CD4-positive, alpha-beta T cell (primary cell): ENCODE results near the gene GPR151. TPM values are rescaled to one million over a fixed set of nuclear protein-coding genes. Genes with fewer than 3 reads are reported as not detected.

ENCODE experiments used
- ATAC-seq: fragments of 200-7000 bp; cut with Tn5 transposase; one replicate; pipeline ENCODE4 v1.10.0; 2022; ENCODE audit warnings: mild to moderate bottlenecking; ENCODE audit not compliant: poor library complexity
- CTCF ChIA-PET: fragments of 350-600 bp; sonication (Branson Sonifier 250); formaldehyde crosslinking; loops from one replicate; lab custom pipeline; 2021; ENCODE audit warnings: antibody characterized with exemption, inconsistent platforms; lab: Charles Lee
- POLR2A ChIA-PET: fragments of 350-600 bp; sonication (Branson Sonifier 250); formaldehyde crosslinking; loops from one replicate; lab custom pipeline; 2021; ENCODE audit warnings: antibody characterized with exemption, inconsistent platforms; lab: Charles Lee
- DNase-seq, 14 experiments: peaks; one replicate each; pipeline ENCODE4 v3.0.0-alpha.2; 2013 to 2020; ENCODE audit warnings: mixed read lengths in 2 of 14
- H3K27ac ChIP-seq, 2 donors: one replicate each; pipeline versions ENCODE4 v1.5.1 to v1.7.0; 2013; ENCODE audit warnings: low read length in 2 of 2, low read depth in 1 of 2, mild to moderate bottlenecking in 1 of 2
- H3K27me3 ChIP-seq, 2 experiments: 1 replicate in 1 of 2; 2 replicates in 1 of 2; pipeline versions ENCODE4 v1.6.1 to v1.7.0; 2013; ENCODE audit warnings: low read length in 2 of 2, control low read depth in 1 of 2, mild to moderate bottlenecking in 1 of 2, moderate library complexity in 1 of 2; ENCODE audit not compliant: insufficient read depth in 2 of 2, control insufficient read depth in 1 of 2
- H3K36me3 ChIP-seq: one replicate; pipeline ENCODE4 v1.6.1; 2013; ENCODE audit warnings: low read length, control low read depth; ENCODE audit not compliant: insufficient read depth
- H3K4me1 ChIP-seq: one replicate; pipeline ENCODE4 v1.6.1; 2013; ENCODE audit warnings: low read length, control low read depth; ENCODE audit not compliant: insufficient read depth
- H3K4me3 ChIP-seq: one replicate; pipeline ENCODE4 v1.5.1; 2013; ENCODE audit warnings: mild to moderate bottlenecking, low read length, moderate library complexity
- H3K9me3 ChIP-seq, 2 experiments: 1 replicate in 1 of 2; 2 replicates in 1 of 2; pipeline versions ENCODE4 v1.6.1 to v1.7.0; 2013; ENCODE audit warnings: low read length in 2 of 2, mild to moderate bottlenecking in 2 of 2, control low read depth in 1 of 2, moderate library complexity in 1 of 2; ENCODE audit not compliant: control insufficient read depth in 1 of 2, insufficient read depth in 1 of 2
- H3K27ac Mint-ChIP-seq: one replicate; pipeline ENCODE4 v1.8.0; 2020; ENCODE audit warnings: mixed read lengths
- H3K27me3 Mint-ChIP-seq: one replicate; pipeline ENCODE4 v1.8.0; 2021; ENCODE audit warnings: mixed read lengths
- H3K36me3 Mint-ChIP-seq: one replicate; pipeline ENCODE4 v1.8.0; 2021; ENCODE audit warnings: low read depth, mixed read lengths
- H3K4me1 Mint-ChIP-seq: one replicate; pipeline ENCODE4 v1.8.0; 2021; ENCODE audit warnings: low read depth, mixed read lengths
- H3K4me3 Mint-ChIP-seq: one replicate; pipeline ENCODE4 v1.8.0; 2020; ENCODE audit warnings: mild to moderate bottlenecking, mixed read lengths
- H3K9me3 Mint-ChIP-seq: one replicate; pipeline ENCODE4 v1.8.0; 2020; ENCODE audit warnings: mixed read lengths
- CTCF ChIP-seq: fragments of 200-600 bp; IDR thresholded peaks from one replicate; pipeline ENCODE4 v1.8.0; 2022; ENCODE audit warnings: antibody characterized with exemption, mild to moderate bottlenecking
- intact Hi-C, 2 experiments: fragments of 100-400 bp; cut with DNase I in 1 of 2; cut with micrococcal nuclease in 1 of 2; formaldehyde crosslinking; loops; one replicate each; pipeline versions ENCODE4 v1.15.1 to v1.9.0; 2023 to 2025; cut with DNase I, micrococcal nuclease
- total RNA-seq, 174 experiments: library from RNA in 2 of 174; stranded (reverse) in 2 of 174; gene quantifications; one replicate each; pipeline ENCODE4 v1.2.3 and lab custom pipeline; 2021 to 2026

GPR151 gene
- total RNA-seq, 2 experiments from 2014 or later: not detected

- TF ChIP-seq CTCF: no peak
- Histone ChIP-seq H3K9me3 (no peaks in the 10 kb centered on the region), H3K4me3 (no peak overlapping the region), H3K27me3 (no peaks in the 10 kb centered on the region), H3K36me3 (peaks cover 61% of the 10 kb centered on the region), H3K4me1 (no peaks in the 10 kb centered on the region), H3K27ac (no peak overlapping the region)
- H3K9me3 Mint-ChIP-seq: no peaks in the 10 kb centered on the region
- POLR2A ChIA-PET: no interaction called here
- no peak overlapping the region for H3K4me3 Mint-ChIP-seq
- H3K36me3 Mint-ChIP-seq: peaks cover 82% of the 10 kb centered on the region
- no peak overlapping the region for H3K27ac Mint-ChIP-seq
- no peaks in the 10 kb centered on the region for H3K4me1 Mint-ChIP-seq
- H3K27me3 Mint-ChIP-seq: no peaks in the 10 kb centered on the region
- no peak for DNase-seq
- intact Hi-C loops: no loop called here
- ATAC-seq: no peak
- CTCF ChIA-PET: no interaction called here
These were observed 31.1 kb downstream of the GPR151 start for GRCh38 chr5:146484714-146485391.

GRCh38 chr5:146482775-146483174 lies 33.2 kb downstream of the GPR151 start:
- ATAC-seq: no peak
- H3K27me3 Mint-ChIP-seq: no peaks in the 10 kb centered on the region
- Histone ChIP-seq H3K4me3 (no peak overlapping the region), H3K9me3 (no peaks in the 10 kb centered on the region), H3K27ac (no peak overlapping the region), H3K4me1 (no peaks in the 10 kb centered on the region), H3K36me3 (peaks cover 73% of the 10 kb centered on the region), H3K27me3 (no peaks in the 10 kb centered on the region)
- no peaks in the 10 kb centered on the region for H3K9me3 Mint-ChIP-seq
- peaks cover 82% of the 10 kb centered on the region for H3K36me3 Mint-ChIP-seq
- H3K4me3 Mint-ChIP-seq: no peak overlapping the region
- no peaks in the 10 kb centered on the region for H3K4me1 Mint-ChIP-seq
- ChIA-PET CTCF (no interaction called here), POLR2A (no interaction called here)
- intact Hi-C loops: no loop called here
- H3K27ac Mint-ChIP-seq: no peak overlapping the region
- no peak for DNase-seq
- TF ChIP-seq CTCF: no peak

GRCh38 chr5:146475906-146476305 lies 40.1 kb downstream of the GPR151 start:
- POLR2A ChIA-PET: no interaction called here
- H3K36me3 Mint-ChIP-seq: peaks cover 82% of the 10 kb centered on the region

More at GRCh38 chr5:146475906-146476305, 40.1 kb downstream of the GPR151 start:
- CTCF ChIA-PET: interaction anchor here (1.2 kb wide), 1 partner anchor 25 kb away, joined by 3 read pairs; no protein-coding TSS in a partner anchor
- no peak overlapping the region for H3K4me3 ChIP-seq
- no peak for TF ChIP-seq CTCF
- no peak overlapping the region for H3K4me3 Mint-ChIP-seq
- no peaks in the 10 kb centered on the region for H3K27me3 ChIP-seq
- no peak for ATAC-seq
- no peaks in the 10 kb centered on the region for H3K4me1 ChIP-seq
- no peaks in the 10 kb centered on the region for H3K9me3 Mint-ChIP-seq
- no peak overlapping the region for H3K27ac ChIP-seq
- intact Hi-C loops: no loop called here
- H3K9me3 ChIP-seq: no peaks in the 10 kb centered on the region
- H3K36me3 ChIP-seq: peaks cover 74% of the 10 kb centered on the region
- no peaks in the 10 kb centered on the region for H3K27me3 Mint-ChIP-seq
- DNase-seq: no peak
- H3K27ac Mint-ChIP-seq: no peak overlapping the region
- H3K4me1 Mint-ChIP-seq: no peaks in the 10 kb centered on the region
